NCI-H1417 treated with DMSO at 0.1 percent for 48 hours (cell line): Measurements from ENCODE around the gene FZD10.

ENCODE experiments used
- DNase-seq: peaks from one replicate; lab custom pipeline; 2025; lab: John Stamatoyannopoulos, UW

FZD10 gene

GRCh38 chr12:130132831-130133511, 29.3 kb upstream of the FZD10 start:
- no peak for DNase-seq

- DNase-seq: no peak
Measured at GRCh38 chr12:130133851-130134562, 28.3 kb upstream of the FZD10 start.

DNA sequence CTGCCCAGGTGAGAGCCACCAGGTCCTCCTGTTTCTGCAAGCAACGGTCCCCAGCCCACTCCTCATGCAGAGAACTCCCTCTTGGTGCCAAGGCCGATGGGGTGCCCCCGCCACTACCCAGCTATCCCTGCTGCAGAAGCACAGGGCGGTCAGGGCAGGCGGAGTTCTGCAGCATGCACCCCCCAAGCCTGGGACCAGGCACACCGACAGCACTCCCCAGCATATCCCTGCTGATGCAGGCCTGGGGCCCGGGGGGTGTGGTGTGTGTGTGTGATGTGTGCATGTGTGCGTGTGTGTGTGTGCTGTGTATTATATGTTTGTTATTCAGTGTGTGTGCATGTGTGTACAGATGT, 27.7 kb upstream of the FZD10 start:
- DNase-seq: no peak

DNA sequence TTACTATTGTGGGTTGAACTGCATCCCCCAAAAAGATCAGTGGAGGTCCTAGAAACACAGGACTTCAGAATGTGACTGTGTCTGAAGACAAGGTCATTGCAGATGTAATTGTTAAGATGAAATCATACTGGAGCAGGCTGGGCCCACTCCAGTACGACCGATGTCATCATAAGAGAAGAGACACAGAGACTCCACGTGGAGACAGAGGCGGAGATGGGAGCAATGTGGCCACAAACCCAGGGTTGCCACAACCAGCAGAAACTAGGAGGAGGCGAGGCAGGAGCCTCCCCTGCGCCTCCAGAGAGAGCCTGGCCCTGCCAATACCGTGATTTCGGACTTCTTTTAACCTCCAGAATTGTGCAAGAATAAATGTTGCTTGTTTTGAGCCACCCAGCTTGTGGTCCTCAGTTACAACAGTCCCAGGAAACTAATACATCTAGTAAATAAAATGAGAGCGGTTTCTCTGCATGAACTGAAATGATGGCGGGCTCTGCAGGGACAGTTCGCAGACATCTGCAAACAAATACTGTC, 25.7 kb upstream of the FZD10 start:
- peak; percentile 67 for DNase-seq

- DNase-seq: peak; percentile 86
Measured at GRCh38 chr12:130137040-130138018, 24.9 kb upstream of the FZD10 start.

DNA sequence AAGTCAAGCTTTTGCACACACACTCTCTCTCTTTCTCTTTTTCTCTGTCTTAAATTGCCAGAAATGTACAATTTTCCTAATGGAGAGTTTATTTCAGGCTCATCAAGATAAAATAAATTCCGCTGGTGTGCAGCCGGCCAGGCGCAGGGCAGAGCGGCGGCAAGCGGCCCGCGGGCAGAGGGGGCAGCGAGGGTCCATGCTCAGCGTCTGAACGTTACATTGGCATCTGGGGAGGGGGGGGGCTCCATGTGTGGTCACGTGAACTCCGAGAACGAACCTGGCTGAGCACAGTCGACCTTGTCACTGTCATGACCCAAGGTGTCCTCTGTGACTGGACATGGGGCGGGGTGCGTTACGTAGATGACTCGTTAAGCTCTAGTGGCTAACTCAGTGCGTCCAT, 23.8 kb upstream of the FZD10 start:
- DNase-seq: no peak

- no peak for DNase-seq
Measured at GRCh38 chr12:130139567-130140421, 22.5 kb upstream of the FZD10 start.

DNA sequence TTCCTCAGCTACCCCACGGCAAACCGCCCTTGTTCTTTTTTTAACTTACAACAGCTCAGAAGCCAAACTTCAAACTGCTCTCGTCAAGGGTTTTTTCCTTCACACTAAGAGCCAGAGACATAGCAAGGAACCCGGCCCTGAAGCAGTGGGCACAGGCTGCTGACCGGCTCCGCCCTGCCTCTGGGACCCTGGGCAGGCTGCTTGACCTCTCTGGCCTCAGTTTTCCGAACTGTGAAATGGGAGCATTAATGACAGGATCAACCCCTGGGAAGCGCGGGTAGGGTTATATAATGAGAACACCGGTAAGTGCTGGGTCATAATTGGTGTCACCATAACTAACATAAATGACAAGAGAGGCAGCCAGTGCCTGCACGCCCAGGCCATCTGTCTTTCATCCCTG, 21.2 kb upstream of the FZD10 start:
- no peak for DNase-seq

GRCh38 chr12:130141901-130142683, 20.2 kb upstream of the FZD10 start:
- no peak for DNase-seq

GRCh38 chr12:130142736-130143135, 19.5 kb upstream of the FZD10 start:
- DNase-seq: no peak

DNA sequence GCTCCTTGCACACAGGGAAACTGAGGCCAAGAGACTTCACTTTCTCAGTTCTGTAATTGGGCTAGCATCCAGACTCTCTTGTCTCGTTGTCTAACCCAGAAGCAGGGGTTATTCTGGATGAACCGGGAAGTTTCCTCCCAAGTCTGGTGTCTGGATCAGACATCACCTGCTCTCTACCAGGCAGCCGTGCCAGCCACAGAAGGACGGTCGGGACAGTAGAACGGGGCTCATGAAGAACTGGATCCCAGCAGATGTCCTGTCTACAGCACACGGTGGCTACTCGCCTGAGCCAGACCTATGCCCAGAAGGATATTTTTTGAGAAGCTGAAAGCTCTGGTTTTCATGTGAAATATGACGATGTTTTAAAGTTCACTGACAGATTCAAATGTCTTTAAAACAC, 19.1 kb upstream of the FZD10 start:
- DNase-seq: no peak

DNA sequence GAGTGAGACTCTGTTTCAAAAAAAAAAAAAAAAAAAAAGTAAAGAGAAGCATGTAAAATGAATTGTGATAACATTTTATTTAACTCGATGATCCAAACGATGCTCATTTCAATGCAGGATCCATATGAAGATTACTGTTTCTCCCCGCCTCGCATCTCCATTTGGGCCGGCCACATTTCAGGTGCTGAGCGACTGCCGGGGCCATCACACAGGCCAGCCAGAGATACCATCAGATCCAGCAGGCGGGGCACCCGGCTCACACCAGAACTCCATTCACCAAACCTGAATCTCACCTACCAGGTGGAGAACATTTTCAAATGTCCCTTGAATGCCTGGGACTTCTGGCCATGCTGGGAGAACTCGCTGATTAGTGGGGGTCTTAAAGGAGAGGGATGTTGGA, 18.0 kb upstream of the FZD10 start:
- no peak for DNase-seq

DNA sequence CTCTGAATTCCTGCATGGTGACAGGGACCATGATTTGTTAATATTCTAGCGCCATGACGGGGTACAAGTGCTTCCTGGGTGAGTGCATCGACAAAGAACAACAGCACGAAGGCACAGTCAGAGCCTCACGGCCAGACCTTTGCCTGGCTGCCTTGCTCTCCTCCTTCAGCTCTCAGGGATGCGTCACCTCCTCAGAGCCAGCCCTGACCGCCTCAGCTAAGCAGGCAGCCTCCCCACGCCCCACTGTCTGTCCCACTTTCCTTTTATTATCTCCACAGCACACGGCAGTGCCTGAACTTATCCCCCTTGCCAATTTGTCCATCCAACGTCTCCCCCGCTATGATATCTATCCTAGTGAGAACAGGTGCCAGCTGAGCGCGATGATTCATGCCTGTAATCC, 16.5 kb upstream of the FZD10 start:
- DNase-seq: no peak

DNA sequence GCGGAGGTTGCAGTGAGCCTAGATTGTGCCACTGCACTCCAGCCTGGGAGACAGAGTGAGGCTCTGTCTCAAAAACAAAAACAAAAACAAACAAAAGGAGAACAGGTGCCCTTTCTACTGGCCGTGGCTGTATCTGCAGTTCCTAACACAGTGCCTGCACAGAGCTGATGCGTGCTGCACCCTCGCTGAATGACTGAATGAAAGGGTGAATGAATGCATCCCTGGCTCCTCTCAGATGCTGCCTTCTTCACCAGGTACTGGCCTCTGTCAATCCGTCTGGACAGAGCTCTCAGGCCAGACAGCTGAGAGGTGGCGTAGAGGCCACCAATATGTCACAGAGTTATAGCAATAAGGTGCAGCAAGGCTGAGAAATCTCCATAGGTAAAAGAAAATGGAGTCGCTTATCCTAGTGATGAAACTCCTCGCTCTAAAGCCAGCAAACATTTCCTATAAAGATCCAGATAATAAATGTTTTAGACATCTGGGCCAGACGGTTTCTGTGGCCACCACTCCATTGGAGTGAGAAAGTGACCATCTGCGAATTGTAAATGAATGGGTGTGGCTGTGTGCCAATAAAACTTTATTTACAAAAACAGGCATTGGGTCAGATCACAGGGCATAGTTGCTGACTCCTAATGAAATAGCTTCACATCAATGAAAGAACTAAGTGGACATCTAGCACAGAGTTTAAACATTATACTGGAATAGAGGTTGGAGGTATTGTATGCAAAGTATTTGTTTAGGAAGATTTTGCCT, 15.9 kb upstream of the FZD10 start:
- DNase-seq: no peak

DNA sequence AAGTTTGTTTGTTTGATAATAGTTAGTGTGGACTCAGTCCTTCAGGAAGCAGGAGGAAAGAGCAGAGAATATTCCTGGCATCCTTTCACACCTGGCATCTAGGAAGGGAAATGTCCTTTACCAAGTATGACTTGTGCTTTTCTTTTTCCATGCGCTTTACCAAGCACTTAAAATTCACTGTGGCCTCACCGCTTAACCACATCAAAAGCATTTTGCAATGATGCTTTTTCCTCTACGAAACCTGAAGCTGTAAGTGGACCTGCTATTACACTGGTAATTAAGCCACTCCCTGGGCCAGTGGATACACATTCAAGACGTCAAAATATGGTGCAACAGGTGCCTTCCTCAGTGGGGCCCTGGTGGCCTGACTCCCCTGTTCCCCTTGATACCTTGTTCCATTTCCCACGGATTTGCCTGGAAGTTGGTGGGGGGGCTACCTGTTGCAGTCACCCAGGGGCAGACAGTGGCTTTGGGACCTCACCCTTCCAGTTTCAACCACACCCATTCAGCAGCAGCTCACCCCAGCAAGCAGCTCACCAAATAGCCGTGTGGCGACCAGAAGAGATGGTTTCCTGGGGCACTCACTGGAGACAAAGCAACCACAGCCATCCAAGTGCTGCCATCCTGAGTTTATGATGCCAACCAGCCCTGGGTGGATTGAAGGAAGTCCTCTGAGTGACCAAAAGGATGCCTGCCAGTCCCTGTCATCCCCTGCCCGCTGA, 14.2 kb upstream of the FZD10 start:
- no peak for DNase-seq

GRCh38 chr12:130151846-130152245, 10.4 kb upstream of the FZD10 start:
- no peak for DNase-seq

DNA sequence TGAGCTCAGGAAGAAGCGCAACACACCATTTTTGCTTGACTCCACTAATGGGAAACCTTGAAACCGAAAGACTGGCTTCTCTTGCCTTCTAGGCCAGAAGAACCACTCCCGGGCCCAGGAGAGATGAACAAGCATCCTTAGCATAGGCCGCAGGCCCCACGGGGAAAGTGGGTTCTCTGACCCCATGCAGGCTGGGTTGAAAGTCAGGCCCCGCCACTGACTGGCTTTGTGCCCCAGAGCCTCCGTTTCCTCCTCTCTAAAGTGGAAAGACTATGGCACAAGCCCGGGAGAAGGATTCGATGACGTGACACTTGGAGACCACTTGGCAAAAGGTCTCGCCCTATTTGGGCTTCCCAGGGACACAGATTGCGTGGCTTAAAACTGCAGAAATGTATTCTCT, 9.9 kb upstream of the FZD10 start:
- no peak for DNase-seq

DNA sequence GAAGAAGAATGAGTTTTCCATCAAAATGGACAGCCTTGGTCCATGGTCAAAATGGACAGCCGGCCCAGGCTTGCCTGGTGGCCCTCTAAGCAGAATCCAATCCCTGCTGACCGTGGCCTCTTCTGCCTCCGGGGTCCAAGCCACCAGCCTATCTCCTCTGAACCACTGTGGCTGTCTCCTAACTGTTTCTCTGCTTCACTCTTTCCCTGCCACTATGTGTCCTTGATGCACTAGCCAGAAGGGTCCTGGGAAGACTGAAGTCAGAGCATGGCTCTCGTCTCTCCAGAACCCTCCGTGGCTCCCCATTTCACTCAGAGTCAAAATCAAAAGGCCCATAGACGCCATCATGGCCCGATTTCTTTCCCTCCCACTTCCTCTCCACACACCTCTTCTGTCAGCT, 8.5 kb upstream of the FZD10 start:
- DNase-seq: no peak
